HEK293 (cell line): ENCODE results near the gene PIP5K1B.

Experiments used
- CTCF ChIA-PET: fragments of 350-600 bp; formaldehyde crosslinking; extraction: SDS; loops from one replicate; lab custom pipeline; 2021; ENCODE audit warnings: antibody characterized with exemption; lab: Yijun Ruan, JAX
- POLR2A ChIA-PET: fragments of 300-600 bp; formaldehyde crosslinking; extraction: SDS; loops from one replicate; lab custom pipeline; 2020; ENCODE audit warnings: antibody characterized with exemption, inconsistent platforms; lab: Yijun Ruan, JAX
- H3K27ac ChIP-seq: fragments of 200-500 bp; sonication (Bioruptor generic); 2 replicates; pipeline ENCODE4 v1.5.1; 2014; ENCODE audit warnings: low read depth, low read length, control low read depth, inconsistent platforms; ENCODE audit errors: extremely low read depth
- H3K36me3 ChIP-seq, 2 experiments: fragments of 200-500 bp in 1 of 2; sonication (Bioruptor generic) in 1 of 2; 1 replicate in 1 of 2; 2 replicates in 1 of 2; pipeline ENCODE4 v1.5.1; 2014 to 2017; ENCODE audit warnings: inconsistent platforms in 2 of 2, low read length in 2 of 2; ENCODE audit not compliant: control insufficient read depth in 2 of 2, insufficient read depth in 1 of 2
- H3K4me1 ChIP-seq: fragments of 200-500 bp; sonication (Bioruptor generic); 2 replicates; pipeline ENCODE4 v1.5.1; 2014; ENCODE audit warnings: mild to moderate bottlenecking, low read length, inconsistent platforms; ENCODE audit not compliant: control insufficient read depth, insufficient read depth
- H3K4me3 ChIP-seq: 2 replicates; pipeline ENCODE4 v1.5.1; 2011; ENCODE audit warnings: low read depth, mild to moderate bottlenecking, control low read depth, low read length, moderate library complexity
- H3K9me3 ChIP-seq: fragments of 200-500 bp; sonication (Bioruptor generic); 2 replicates; pipeline ENCODE4 v1.5.1; 2014; ENCODE audit warnings: low read depth, low read length, inconsistent platforms; ENCODE audit not compliant: control insufficient read depth, insufficient read depth
- GLI2 ChIP-seq: fragments of 450-650 bp; formaldehyde crosslinking; IDR thresholded peaks from 2 replicates; pipeline ENCODE4; 2017; ENCODE audit warnings: missing biosample characterization, missing genetic modification characterization, low read depth, borderline replicate concordance
- GLI4 ChIP-seq: fragments of 450-650 bp; formaldehyde crosslinking; IDR thresholded peaks from 2 replicates; pipeline ENCODE4 v1.5.1; 2016; ENCODE audit warnings: missing biosample characterization, missing genetic modification characterization
- HOXD13 ChIP-seq: sonication (generic); formaldehyde crosslinking; IDR thresholded peaks from 2 replicates; pipeline ENCODE4 v1.8.0; 2022; ENCODE audit warnings: missing genetic modification reagents, borderline replicate concordance
- INSM2 ChIP-seq: fragments of 450-650 bp; formaldehyde crosslinking; IDR thresholded peaks from 2 replicates; pipeline ENCODE4 v1.5.1; 2016; ENCODE audit warnings: missing biosample characterization, missing genetic modification characterization
- MYNN ChIP-seq: fragments of 450-650 bp; formaldehyde crosslinking; IDR thresholded peaks from 2 replicates; pipeline ENCODE4 v1.5.1; 2016; ENCODE audit warnings: missing biosample characterization, missing genetic modification characterization, borderline replicate concordance
- ZBTB26 ChIP-seq: fragments of 450-650 bp; formaldehyde crosslinking; optimal IDR thresholded peaks from 2 replicates; pipeline ENCODE3; 2016; ENCODE audit warnings: missing biosample characterization, mild to moderate bottlenecking, missing genetic modification characterization
- ZBTB44 ChIP-seq: fragments of 450-650 bp; IDR thresholded peaks from 2 replicates; pipeline ENCODE4 v1.5.1; 2018; ENCODE audit warnings: missing biosample characterization, mild to moderate bottlenecking, missing genetic modification characterization
- ZBTB8A ChIP-seq: fragments of 450-650 bp; formaldehyde crosslinking; IDR thresholded peaks from 2 replicates; pipeline ENCODE4 v1.5.1; 2016; ENCODE audit warnings: missing biosample characterization, missing genetic modification characterization
- ZFHX2 ChIP-seq: fragments of 450-650 bp; formaldehyde crosslinking; conservative IDR thresholded peaks from 2 replicates; pipeline ENCODE4 v1.5.1; 2016; ENCODE audit warnings: missing biosample characterization, missing genetic modification characterization
- ZNF138 ChIP-seq: fragments of 450-650 bp; formaldehyde crosslinking; IDR thresholded peaks from 2 replicates; pipeline ENCODE4 v1.5.1; 2016; ENCODE audit warnings: missing biosample characterization, missing genetic modification characterization, borderline replicate concordance
- ZNF169 ChIP-seq: fragments of 450-650 bp; formaldehyde crosslinking; IDR thresholded peaks from 2 replicates; pipeline ENCODE4 v1.5.1; 2016; ENCODE audit warnings: missing biosample characterization, missing genetic modification characterization
- ZNF221 ChIP-seq: fragments of 450-650 bp; formaldehyde crosslinking; IDR thresholded peaks from 2 replicates; pipeline ENCODE4 v1.5.1; 2017; ENCODE audit warnings: missing biosample characterization, missing genetic modification characterization, borderline replicate concordance
- ZNF24 ChIP-seq: fragments of 450-650 bp; formaldehyde crosslinking; IDR thresholded peaks from 2 replicates; pipeline ENCODE4 v1.5.1; 2016; ENCODE audit warnings: missing biosample characterization, missing genetic modification characterization
- ZNF274 ChIP-seq, 2 experiments: fragments of 200-500 bp in 1 of 2; fragments of 450-650 bp in 1 of 2; sonication (Bioruptor generic) in 1 of 2; formaldehyde crosslinking in 1 of 2; IDR thresholded peaks; 2 replicates each; pipeline versions ENCODE4 v1.5.1 to v1.6.1; 2014 to 2016; ENCODE audit warnings: borderline replicate concordance in 1 of 2, inconsistent platforms in 1 of 2, low read length in 1 of 2, missing biosample characterization in 1 of 2, missing genetic modification characterization in 1 of 2
- ZNF311 ChIP-seq: fragments of 450-650 bp; formaldehyde crosslinking; IDR thresholded peaks from 2 replicates; pipeline ENCODE4 v1.5.1; 2017; ENCODE audit warnings: missing biosample characterization, missing genetic modification characterization, borderline replicate concordance
- ZNF394 ChIP-seq: fragments of 450-650 bp; formaldehyde crosslinking; IDR thresholded peaks from 2 replicates; pipeline ENCODE4 v1.5.1; 2016; ENCODE audit warnings: missing biosample characterization, missing genetic modification characterization, mild to moderate bottlenecking, moderate library complexity, borderline replicate concordance
- ZNF426 ChIP-seq: fragments of 450-650 bp; formaldehyde crosslinking; IDR thresholded peaks from 2 replicates; pipeline ENCODE4 v1.5.1; 2017; ENCODE audit warnings: missing biosample characterization, missing genetic modification characterization, mild to moderate bottlenecking, inconsistent platforms, moderate library complexity
- ZNF549 ChIP-seq: fragments of 450-650 bp; IDR thresholded peaks from 2 replicates; pipeline ENCODE4 v1.5.1; 2018; ENCODE audit warnings: missing biosample characterization, missing genetic modification characterization, mild to moderate bottlenecking, inconsistent platforms, moderate library complexity
- ZNF555 ChIP-seq: fragments of 450-650 bp; formaldehyde crosslinking; conservative IDR thresholded peaks from 2 replicates; pipeline ENCODE4 v1.5.1; 2017; ENCODE audit warnings: missing biosample characterization, mild to moderate bottlenecking, missing genetic modification characterization, inconsistent platforms
- ZNF629 ChIP-seq: fragments of 450-650 bp; formaldehyde crosslinking; IDR thresholded peaks from 2 replicates; pipeline ENCODE4 v1.5.1; 2017; ENCODE audit warnings: missing biosample characterization, missing genetic modification characterization
- ZNF677 ChIP-seq: fragments of 450-650 bp; IDR thresholded peaks from 2 replicates; pipeline ENCODE4 v1.5.0; 2018; ENCODE audit warnings: missing biosample characterization, mild to moderate bottlenecking, missing genetic modification characterization, moderate library complexity
- ZNF692 ChIP-seq: fragments of 450-650 bp; formaldehyde crosslinking; IDR thresholded peaks from 2 replicates; pipeline ENCODE4 v1.5.1; 2016; ENCODE audit warnings: missing biosample characterization, missing genetic modification characterization
- ZNF747 ChIP-seq: fragments of 450-650 bp; formaldehyde crosslinking; IDR thresholded peaks from 2 replicates; pipeline ENCODE4 v1.5.1; 2016; ENCODE audit warnings: missing biosample characterization, missing genetic modification characterization
- ZNF792 ChIP-seq: fragments of 450-650 bp; formaldehyde crosslinking; IDR thresholded peaks from 2 replicates; pipeline ENCODE4 v1.5.1; 2016; ENCODE audit warnings: missing biosample characterization, missing genetic modification characterization
- ZNF843 ChIP-seq: fragments of 450-650 bp; formaldehyde crosslinking; IDR thresholded peaks from 2 replicates; pipeline ENCODE4 v1.5.1; 2016; ENCODE audit warnings: missing biosample characterization, missing genetic modification characterization
- ZSCAN16 ChIP-seq: fragments of 450-650 bp; formaldehyde crosslinking; IDR thresholded peaks from 2 replicates; pipeline ENCODE4 v1.5.1; 2016; ENCODE audit warnings: missing biosample characterization, missing genetic modification characterization

The PIP5K1B gene

GRCh38 chr9:68711281-68711680, 6.2 kb downstream of the PIP5K1B start:
- no peaks in the 10 kb centered on the region for H3K36me3 ChIP-seq
- no peak overlapping the region for H3K27ac ChIP-seq
- no peak overlapping the region for H3K4me3 ChIP-seq
- TF ChIP-seq ZNF555 (no peak), ZNF747 (tag by site-specific recombination) (no peak), ZBTB44 (tag by site-specific recombination) (no peak), ZNF221 (tag by site-specific recombination) (no peak), ZNF274 (IDR thresholded peaks at IDR 0.05; ENCODE audit: low read length) (no peak), ZNF274 (tag by site-specific recombination; IDR thresholded peaks at IDR 0.05; ENCODE audit: borderline replicate concordance) (no peak), ZSCAN16 (no peak), ZNF311 (no peak), GLI4 (tag by site-specific recombination) (no peak), ZBTB8A (tag by site-specific recombination) (no peak), ZNF792 (tag by site-specific recombination) (no peak), ZNF169 (tag by site-specific recombination) (no peak)
- ChIA-PET POLR2A (no interaction called here), CTCF (interaction anchor here (0.6 kb wide), 1 partner anchor 11 kb away, joined by 3 read pairs; no protein-coding TSS in a partner anchor)
- H3K4me1 ChIP-seq = no peaks in the 10 kb centered on the region
- H3K9me3 ChIP-seq = no peaks in the 10 kb centered on the region

GRCh38 chr9:68711932-68712331, 6.9 kb downstream of the PIP5K1B start:
- ChIA-PET POLR2A (no interaction called here), CTCF (interaction anchor here (0.6 kb wide), 1 partner anchor 12 kb away, joined by 3 read pairs; no protein-coding TSS in a partner anchor)
- Histone ChIP-seq H3K4me1 (no peaks in the 10 kb centered on the region), H3K27ac (no peak overlapping the region), H3K4me3 (no peak overlapping the region), H3K36me3 (no peaks in the 10 kb centered on the region), H3K9me3 (no peaks in the 10 kb centered on the region)
- TF ChIP-seq ZNF692 (no peak), INSM2 (no peak), ZNF24 (tag by site-specific recombination) (no peak), GLI2 (tag by site-specific recombination) (no peak)

- ChIA-PET CTCF (interaction anchor here (1.5 kb wide), 1 partner anchor 131 kb away, joined by 3 read pairs; no protein-coding TSS in a partner anchor), POLR2A (no interaction called here)
- Histone ChIP-seq H3K27ac (no peak overlapping the region), H3K9me3 (no peaks in the 10 kb centered on the region), H3K4me1 (no peaks in the 10 kb centered on the region), H3K4me3 (no peak overlapping the region), H3K36me3 (no peaks in the 10 kb centered on the region)
- TF ChIP-seq ZNF549 = no peak
- no peak for TF ChIP-seq MYNN
- no peak for TF ChIP-seq ZFHX2 (tag by site-specific recombination)
- TF ChIP-seq ZBTB26 = no peak
- TF ChIP-seq GLI2 (tag by site-specific recombination) = no peak
- TF ChIP-seq HOXD13 (CRISPR knock-in tag) = no peak
- no peak for TF ChIP-seq ZNF677 (tag by site-specific recombination)
- TF ChIP-seq ZNF426 (tag by site-specific recombination) = no peak
- TF ChIP-seq ZNF394 (tag by site-specific recombination) = no peak
- TF ChIP-seq ZNF629 (tag by site-specific recombination) = no peak
- TF ChIP-seq ZNF843 (tag by site-specific recombination) = no peak
- no peak for TF ChIP-seq ZNF138
Measured at GRCh38 chr9:68714416-68715180, 9.6 kb downstream of the PIP5K1B start.
